ENCODE results near the gene CTBS.

Gene CTBS

DNA sequence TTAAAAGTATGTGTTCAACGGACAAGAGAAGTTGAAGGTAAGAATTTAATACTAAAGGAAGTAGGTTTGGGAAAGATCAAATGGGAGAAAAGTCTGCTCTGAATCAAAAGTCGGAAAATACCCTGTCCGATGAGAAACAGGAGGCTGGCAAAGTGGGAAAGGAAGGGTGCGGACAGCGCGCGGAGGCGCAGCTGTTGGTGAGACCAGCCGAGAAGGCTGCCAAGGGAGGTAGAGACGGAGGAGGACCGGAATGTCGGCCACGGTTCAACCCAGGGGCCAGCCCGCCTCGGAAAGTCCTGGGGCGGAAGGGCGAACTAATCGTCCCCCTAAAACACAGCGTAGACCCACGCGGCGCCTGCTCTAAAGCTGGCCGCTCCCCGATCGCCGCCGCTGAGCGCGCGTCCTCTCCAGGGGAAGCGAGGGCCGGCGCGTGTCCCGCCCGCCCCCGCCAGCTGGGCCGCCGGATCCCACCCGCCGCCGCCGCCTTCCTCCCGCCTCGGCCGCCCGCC lies 68.7 kb downstream of the CTBS start:
- peak; percentile 60 for DNase-seq

DNA sequence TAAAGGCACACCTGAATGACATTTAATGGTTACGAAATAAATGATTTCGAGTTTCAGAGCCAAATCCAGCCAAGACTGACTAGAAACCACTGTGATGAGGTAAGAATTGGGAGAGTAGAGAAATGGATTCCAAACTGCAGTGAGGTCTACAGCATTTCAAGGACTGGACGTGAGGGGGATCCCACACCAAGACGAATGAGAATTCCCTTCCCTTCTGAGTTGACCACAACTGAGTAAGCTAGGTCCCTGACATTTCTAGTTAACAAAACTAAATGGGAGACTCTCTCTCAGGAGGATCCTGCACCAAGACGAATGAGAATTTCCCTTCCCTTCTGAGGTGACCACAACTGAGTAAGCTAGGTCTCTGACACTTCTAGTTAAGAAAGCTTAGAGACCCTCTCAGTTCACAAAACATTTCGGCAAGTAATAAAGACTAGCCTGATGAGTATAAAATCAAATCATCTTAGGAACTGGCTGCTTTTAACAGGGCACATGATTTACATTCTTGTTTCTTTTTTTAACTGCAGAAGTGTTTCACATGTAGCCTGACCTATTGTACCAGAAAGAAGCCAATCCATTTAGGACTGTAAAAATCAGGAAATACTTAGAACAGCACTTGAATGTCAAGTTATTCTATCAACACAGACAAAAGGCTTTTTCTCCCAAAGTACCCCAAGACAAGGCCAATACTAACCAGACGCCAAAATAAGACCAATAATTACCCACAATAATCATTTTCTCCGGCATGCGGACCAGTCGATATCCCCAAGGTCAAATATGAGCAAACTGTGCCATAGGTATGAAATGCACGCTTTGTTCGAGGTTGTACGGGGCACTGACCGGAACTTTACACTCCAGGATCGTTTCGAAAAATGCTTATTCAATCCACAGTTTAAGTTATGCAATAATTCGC lies 69.4 kb downstream of the CTBS start:
- peak; percentile 18 for DNase-seq

DNA sequence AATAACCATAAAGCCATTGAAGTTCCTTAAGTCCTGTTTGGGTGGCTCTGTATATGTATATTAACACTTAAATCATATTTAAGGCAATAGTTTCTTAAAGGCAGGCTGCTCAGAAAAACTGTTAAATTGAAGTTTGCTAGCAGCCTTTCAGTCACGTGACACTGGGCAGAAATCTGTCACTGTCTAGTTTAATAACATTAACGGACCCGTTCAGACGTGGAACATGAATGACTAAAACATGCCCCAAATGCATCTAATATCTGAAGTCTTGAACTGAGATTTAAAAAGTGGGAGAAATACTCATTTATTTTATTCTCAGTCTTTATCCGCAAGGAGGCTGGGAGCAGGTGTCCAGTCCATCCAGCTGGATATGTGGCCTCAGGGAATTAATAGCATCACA lies 71.3 kb downstream of the CTBS start:
- DNase-seq = no peak

Measured in kidney glomerular epithelial cell (primary cell).